Stimulated activated CD4-positive, alpha-beta T cell treated with anti-CD3 and anti-CD28 coated beads, Interleukin-2, amount 100 ng/mL, for 24 hours (primary cell): Measurements from ENCODE around the gene SALL3.

ENCODE experiments used
- DNase-seq, 2 donors: peaks; one replicate each; pipeline ENCODE4 v3.0.0-alpha.2; 2020

Gene SALL3

DNA sequence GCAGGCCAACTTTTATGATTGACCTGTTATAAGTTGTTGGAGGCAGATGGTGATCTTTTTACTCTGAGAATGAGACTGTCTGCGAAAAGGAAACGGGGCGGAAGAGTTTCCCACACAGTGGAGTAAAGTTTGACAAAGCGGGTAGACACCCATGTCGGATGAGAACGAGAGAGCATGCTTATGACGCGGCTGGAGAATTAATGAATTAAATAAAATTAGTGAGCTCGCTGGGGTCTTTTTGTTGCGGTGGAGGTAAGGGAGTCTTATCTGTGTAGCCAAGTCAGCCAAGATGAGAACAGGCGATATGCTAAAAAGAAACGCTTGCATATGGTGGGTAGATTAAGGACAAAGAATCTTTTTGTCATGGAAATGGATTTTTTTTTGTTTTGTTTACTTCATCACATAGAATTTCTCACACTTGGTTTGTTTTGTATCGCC, 1.8 kb downstream of the SALL3 start:
- no peak for DNase-seq

- no peak for DNase-seq
These were observed 2.5 kb downstream of the SALL3 start for GRCh38 chr18:78981989-78982620.

- no peak for DNase-seq
These were observed 3.9 kb downstream of the SALL3 start for GRCh38 chr18:78983512-78983911.

- no peak for DNase-seq
These were observed 5.5 kb downstream of the SALL3 start for GRCh38 chr18:78984941-78985784.

DNA sequence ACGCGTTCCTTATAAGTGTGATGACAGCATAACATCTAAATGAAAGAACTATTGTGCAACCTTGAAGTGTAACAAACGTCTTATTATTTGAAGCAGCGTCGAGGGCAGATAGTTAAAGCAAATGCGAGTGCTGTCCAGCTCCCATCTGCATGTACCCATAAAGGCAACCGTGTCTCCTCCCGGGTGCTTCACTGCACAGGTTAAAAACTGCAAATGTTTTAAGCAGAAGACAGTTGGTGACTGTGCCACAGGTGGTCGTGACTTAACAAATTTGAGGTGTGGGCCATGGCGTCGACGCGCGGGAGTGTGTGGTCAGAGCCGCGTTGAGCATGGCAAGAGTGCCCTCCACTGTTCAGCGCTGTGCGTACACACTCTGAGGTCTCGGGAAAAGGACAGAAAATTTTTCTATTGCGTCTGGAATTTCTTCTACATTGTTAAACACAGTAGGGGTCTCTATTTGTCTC, 6.4 kb downstream of the SALL3 start:
- peak in 1 of 2 donors; percentile 35 for DNase-seq

DNA sequence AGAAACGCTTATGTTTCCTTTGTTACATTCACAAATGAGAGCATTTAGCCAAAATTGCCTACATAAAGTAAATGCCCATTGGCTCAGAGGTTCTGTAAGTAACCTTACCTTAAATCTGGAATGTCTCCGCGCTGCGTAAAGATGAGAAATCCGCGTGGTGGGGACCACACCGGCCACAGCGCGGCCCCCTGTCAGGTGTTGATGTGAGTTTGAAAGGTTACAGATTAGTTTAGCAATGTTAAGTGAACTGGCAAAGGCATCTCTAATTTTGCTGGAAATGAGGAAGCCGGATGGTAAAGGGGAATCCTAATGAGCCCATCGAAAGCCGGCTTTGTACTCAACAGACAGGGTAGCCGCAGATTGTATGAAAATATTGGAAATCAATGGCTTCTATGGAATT, 11.8 kb downstream of the SALL3 start:
- DNase-seq, result no peak

- DNase-seq, result no peak
These were observed 12.7 kb downstream of the SALL3 start for GRCh38 chr18:78992041-78993011.

- DNase-seq, result no peak
These were observed 13.7 kb downstream of the SALL3 start for GRCh38 chr18:78993014-78993926.

DNA sequence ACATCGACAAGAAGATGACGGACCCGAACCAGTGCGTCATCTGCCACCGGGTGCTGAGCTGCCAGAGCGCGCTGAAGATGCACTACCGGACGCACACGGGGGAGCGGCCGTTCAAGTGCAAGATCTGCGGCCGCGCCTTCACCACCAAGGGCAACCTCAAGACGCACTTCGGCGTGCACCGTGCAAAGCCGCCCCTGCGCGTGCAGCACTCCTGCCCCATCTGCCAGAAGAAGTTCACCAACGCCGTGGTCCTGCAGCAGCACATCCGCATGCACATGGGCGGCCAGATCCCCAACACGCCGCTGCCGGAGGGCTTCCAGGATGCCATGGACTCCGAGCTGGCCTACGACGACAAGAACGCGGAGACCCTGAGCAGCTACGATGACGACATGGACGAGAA, 14.4 kb downstream of the SALL3 start:
- DNase-seq, result no peak

DNA sequence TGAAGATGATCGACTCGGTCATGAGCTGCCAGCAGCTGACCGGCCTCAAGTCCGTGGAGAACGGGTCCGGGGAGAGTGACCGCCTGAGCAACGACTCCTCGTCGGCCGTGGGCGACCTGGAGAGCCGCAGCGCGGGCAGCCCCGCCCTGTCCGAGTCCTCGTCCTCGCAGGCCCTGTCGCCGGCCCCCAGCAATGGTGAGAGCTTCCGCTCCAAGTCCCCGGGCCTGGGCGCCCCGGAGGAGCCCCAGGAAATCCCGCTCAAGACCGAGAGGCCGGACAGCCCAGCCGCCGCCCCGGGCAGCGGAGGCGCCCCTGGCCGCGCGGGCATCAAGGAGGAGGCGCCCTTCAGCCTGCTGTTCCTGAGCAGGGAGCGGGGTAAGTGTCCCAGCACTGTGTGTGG, 14.9 kb downstream of the SALL3 start:
- no peak for DNase-seq

- DNase-seq, result no peak
These were observed 15.5 kb downstream of the SALL3 start for GRCh38 chr18:78994977-78995582.

GRCh38 chr18:78995740-78996395, 16.2 kb downstream of the SALL3 start:
- no peak for DNase-seq

- no peak for DNase-seq
These were observed 17.3 kb downstream of the SALL3 start for GRCh38 chr18:78996741-78997490.

- no peak for DNase-seq
These were observed 18.9 kb downstream of the SALL3 start for GRCh38 chr18:78998371-78999071.

- no peak for DNase-seq
These were observed 20.3 kb downstream of the SALL3 start for GRCh38 chr18:78999939-79000338.

GRCh38 chr18:79000997-79001396, 21.4 kb downstream of the SALL3 start:
- no peak for DNase-seq

DNA sequence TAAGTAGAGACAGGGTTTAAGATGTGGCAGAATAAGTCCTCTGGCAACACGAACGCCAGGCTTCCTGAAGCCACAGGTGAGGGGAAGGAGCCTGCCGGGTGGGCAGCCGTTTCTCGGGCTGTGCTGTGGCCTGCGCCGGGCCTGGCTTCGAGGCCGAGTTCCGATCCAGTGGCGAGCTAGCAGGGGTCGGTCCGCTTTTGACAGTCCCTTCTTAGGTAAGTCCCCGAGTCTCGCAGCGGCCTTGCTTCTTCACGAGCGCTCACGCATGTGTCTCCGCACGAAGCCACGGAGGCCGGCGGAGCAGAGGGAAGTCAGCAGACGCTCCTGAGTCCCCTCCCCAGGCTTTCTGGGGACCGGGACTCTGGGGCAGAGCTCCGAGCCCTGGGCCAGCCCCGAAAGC, 26.0 kb downstream of the SALL3 start:
- no peak for DNase-seq

DNA sequence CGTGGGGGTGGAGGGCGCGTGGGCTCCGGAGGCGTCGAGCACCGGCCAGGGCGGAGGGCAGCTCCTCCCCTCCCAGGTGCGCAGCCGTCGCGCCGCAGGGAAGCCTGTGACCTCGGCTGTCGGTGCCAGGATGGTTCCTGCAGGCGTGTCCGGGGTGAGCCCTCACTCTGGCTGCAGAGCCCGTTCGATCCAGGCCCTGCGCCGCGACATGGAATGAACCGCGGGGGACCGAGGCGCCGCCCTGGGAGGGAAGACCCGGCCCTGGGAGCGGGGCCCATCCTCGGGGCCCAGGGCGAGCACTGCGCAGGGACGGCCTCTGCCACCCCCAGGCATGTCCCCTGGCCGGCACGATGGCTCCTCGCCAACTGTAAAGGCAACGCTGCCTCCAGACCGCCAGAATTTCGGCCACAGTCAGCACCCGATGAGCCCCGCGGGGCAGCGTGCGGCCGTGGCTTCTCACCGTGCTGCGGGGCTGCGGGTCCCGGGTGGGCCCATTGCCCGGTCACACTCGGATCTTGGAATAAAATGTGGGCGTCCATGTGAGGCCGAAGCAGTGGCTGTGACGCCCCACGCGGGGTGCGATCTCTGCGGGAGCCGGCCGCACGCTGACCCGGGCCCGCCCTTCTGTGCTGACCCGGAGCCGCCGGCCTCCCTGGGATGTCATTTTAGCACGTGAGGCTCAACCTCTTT, 26.6 kb downstream of the SALL3 start:
- no peak for DNase-seq

DNA sequence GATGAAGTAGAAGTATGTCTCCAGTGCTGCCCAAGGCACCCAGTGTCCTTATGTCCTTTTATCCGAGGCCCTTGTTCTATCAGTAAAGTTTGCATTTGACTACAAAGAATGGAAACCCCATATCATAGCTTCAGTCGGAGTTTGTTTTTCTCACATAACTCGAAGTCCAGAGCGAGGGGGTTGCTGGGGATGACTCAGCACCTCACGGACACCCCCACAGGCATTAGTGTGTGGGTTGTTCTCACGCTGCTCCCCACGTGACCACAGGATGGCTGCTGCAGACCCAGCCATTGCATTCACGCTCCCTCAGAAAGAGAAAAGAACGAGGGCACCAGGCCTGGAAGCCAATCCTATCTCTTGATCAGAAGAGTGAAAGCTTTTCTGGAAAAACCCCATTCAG, 27.8 kb downstream of the SALL3 start:
- no peak for DNase-seq
